Measurements from ENCODE around the gene CLMN. TPM values are rescaled to one million over a fixed set of nuclear protein-coding genes. Genes with fewer than 3 reads are reported as not detected.
"Not testable (repeated sequence)": the region's sequence is repeated elsewhere in the genome, so short reads cannot be mapped to it uniquely, and the experiment has no call there.

The CLMN gene
- total RNA-seq, 1 donor from 2014 or later = 1.0 TPM

DNA sequence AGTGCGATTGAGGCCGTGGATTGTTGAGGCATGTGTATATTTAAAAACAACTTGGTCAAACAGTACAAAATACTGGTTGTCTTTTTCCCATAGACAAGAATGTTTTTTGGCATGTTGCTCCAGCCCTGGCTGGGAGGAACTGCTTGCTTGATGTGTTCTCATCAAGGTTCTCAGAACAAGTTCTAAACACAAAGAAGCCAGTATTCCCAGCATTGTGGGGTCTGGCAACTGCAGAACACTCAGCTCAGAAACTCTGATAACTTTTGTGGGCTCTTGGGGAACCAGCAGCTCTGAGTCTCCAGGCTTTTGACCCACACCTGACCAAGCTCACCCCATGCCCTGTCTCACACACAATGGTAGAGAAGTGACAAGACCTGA, 135.3 kb downstream of the CLMN start:
- H3K27me3 Mint-ChIP-seq = peaks cover 21% of the 10 kb centered on the region
- DNase-seq = no peak
- H3K36me3 Mint-ChIP-seq (ENCODE audit: low read depth) = no peaks in the 10 kb centered on the region
- no peaks in the 10 kb centered on the region for H3K4me1 Mint-ChIP-seq
- peaks cover 4% of the 10 kb centered on the region for H3K9me3 Mint-ChIP-seq
- H3K27ac Mint-ChIP-seq = no peak overlapping the region
- H3K4me3 Mint-ChIP-seq = no peak overlapping the region
- intact Hi-C loops (cut with micrococcal nuclease) = no loop called here

DNA sequence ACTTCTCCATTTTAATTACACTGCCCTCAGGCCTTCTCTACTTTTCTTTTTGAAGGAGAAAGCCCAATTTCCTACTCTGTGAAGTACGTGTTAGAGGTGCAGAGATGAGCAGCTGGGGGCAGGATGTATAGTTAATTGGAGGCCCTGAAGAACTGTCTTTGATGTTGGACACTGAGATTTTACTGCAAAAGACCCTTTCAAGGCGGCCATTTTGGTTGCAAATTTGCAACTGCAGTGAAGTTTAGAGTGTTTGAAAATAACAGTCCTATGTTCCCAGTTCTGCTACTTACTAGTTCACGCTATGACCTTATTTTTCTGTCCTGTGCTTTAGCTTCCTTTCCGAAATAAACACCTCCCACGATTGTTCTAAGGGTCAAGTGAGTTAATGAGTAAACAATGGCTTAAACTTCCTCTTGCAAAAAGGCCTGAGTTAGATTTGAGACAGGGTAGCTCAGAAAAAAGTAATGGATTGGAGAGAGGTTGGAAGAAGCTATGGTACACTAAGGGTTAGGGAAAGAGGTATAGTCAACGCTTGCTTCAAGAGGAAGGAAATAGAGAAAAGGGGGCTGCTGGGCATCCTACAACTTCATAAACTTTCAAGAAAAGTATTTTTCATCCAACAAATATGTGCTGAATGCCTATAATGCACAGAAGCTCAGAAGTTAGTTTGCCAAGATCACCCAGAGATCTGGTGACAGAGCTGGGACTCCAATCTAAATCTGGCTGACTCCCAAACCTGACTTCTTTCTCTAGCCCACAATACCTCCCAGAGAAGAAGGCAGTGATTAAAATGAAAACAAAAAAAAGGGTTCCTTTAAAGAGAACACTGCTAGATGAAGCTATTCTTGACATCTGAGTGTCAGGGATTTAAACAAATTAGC, 135.9 kb downstream of the CLMN start:
- peaks cover 4% of the 10 kb centered on the region for H3K9me3 Mint-ChIP-seq
- no peak for DNase-seq

DNA sequence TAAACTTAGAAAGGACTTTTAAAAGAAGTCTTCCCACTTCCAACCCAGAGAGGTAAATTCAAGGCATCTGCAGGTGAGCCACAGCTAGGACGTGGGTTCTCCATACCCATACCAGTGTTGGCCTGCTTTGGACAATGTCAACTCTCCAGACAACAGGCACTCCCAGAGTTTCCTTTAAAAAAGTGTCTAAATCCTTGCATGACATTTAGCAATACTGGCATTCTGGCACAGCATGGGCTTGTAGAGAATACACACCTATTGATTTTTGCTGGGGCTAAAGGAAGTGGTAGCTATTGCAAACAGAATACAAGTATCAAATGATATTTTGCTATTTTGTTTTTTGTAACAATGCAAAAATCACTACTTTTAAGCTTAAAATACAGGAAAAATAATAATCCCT, 136.6 kb downstream of the CLMN start:
- Mint-ChIP-seq H3K4me1 (no peaks in the 10 kb centered on the region), H3K27me3 (peaks cover 18% of the 10 kb centered on the region), H3K4me3 (no peak overlapping the region), H3K9me3 (peaks cover 3% of the 10 kb centered on the region), H3K27ac (no peak overlapping the region), H3K36me3 (ENCODE audit: low read depth) (no peaks in the 10 kb centered on the region)
- DNase-seq = no peak
- intact Hi-C loops (cut with micrococcal nuclease) = no loop called here

More for the DNA sequence above, 135.9 kb downstream of the CLMN start:
- Mint-ChIP-seq H3K27me3 (peaks cover 21% of the 10 kb centered on the region), H3K4me1 (no peaks in the 10 kb centered on the region), H3K27ac (no peak overlapping the region), H3K36me3 (ENCODE audit: low read depth) (no peaks in the 10 kb centered on the region), H3K4me3 (no peak overlapping the region)
- intact Hi-C loops (cut with micrococcal nuclease) = no loop called here

DNA sequence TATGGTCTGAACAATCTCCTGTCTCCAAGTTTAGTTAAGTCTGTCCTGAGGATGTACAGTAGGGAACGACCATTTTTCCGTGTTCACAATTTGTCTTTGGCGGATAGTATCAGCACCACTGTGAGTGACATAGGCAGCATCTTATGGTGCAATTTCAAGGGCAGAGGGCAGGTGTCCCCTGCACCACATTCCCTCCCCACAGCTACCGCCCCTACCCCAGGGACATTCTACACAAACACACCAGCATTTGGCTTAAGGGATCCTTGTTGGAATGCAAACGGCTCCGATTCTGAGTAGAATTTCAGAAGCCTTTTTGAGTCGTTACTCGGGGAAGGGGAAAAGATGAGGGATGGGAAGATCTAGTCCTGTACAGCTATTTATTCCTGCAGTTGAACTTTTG, 137.3 kb downstream of the CLMN start:
- Mint-ChIP-seq H3K9me3 (no peaks in the 10 kb centered on the region), H3K27me3 (peaks cover 19% of the 10 kb centered on the region), H3K27ac (no peak overlapping the region), H3K4me1 (no peaks in the 10 kb centered on the region), H3K4me3 (no peak overlapping the region), H3K36me3 (ENCODE audit: low read depth) (no peaks in the 10 kb centered on the region)
- no peak for DNase-seq
- intact Hi-C loops (cut with micrococcal nuclease) = no loop called here

DNA sequence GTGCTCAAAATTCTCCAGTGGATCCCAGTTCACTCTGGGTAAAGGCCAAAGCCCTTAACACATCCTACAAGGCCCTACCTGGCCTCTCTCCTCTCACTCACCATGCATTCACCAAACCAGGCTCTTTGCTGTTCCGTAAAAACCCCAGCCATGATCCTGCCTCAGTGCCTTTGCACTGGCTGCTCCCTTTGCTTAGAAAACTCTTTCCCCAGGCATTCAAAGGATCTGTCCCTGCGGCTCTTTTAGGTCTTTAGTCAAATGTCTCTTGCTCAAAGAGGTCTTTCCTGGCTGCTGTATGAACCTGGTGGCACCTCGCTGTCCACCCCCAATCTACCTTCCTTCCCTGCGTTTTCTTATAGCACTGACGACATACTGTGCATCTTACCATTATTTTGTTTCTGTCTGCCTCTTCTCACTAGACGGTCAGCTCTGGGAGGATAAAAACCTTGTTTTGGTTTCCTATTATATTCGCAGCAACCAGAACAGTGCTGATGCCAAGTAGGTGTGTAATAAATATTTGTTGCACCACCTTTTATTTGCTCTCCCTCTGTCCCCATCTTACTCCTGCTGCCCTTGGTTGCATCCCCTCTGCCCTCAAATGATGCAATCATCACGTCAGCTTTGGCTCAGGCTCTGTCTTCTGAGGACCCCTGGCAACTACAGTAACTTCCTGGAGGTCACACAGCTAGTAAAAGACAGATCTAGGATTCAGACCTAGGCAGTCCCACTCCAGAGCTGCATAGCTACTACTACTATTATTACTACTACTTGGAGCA, 138.6 kb downstream of the CLMN start:
- no peaks in the 10 kb centered on the region for H3K4me1 Mint-ChIP-seq
- H3K27ac Mint-ChIP-seq = no peak overlapping the region
- no peaks in the 10 kb centered on the region for H3K9me3 Mint-ChIP-seq
- H3K27me3 Mint-ChIP-seq = peaks cover 8% of the 10 kb centered on the region
- H3K4me3 Mint-ChIP-seq = no peak overlapping the region
- DNase-seq = no peak
- intact Hi-C loops (cut with micrococcal nuclease) = no loop called here
- H3K36me3 Mint-ChIP-seq (ENCODE audit: low read depth) = no peaks in the 10 kb centered on the region

DNA sequence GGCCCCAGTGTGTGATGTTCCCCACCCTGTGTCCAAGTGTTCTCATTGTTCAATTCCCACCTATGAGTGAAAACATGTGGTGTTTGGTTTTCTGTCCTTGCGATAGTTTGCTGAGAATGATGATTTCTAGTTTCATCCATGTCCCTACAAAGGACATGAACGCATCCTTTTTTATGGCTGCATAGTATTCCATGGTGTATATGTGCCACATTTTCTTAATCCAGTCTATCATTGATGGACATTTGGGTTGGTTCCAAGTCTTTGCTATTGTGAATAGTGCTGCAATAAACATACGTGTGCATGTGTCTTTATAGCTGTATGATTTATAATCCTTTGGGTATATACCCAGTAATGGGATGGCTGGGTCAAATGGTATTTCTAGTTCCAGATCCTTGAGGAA, 144.0 kb downstream of the CLMN start:
- DNase-seq; H3K9me3 Mint-ChIP-seq; H3K27ac Mint-ChIP-seq; H3K4me3 Mint-ChIP-seq; intact Hi-C loops (cut with micrococcal nuclease); H3K36me3 Mint-ChIP-seq (ENCODE audit: low read depth); H3K4me1 Mint-ChIP-seq: not testable (repeated sequence)
- peaks cover 13% of the 10 kb centered on the region for H3K27me3 Mint-ChIP-seq

DNA sequence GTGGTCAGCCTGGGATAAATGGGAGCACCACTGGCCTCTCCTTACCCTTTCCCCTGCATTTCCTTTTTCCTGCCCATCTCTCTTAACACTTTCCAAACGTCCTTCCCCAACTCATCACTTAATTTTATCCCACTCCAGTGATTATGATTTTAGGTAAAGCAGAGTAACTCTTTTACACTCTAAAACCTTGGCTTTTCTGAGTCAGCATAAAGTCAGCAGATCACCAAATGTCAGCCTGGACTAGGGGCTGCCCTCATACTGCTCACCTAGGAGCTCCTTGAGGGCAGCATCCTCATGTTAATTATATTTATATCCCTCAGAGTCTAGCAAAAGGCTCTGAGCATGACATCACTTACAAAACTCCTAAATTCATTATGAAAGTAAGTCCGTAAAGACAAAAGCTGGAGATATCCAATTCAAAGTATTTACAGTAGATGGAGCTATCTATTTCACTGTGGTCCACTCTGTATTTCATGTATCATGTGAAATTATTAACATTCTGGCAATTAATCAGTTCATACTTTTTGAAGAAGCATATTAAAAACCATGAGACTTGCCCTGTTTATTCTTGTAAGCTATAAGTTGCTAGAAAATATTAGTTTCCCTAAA, 145.4 kb downstream of the CLMN start:
- no peaks in the 10 kb centered on the region for H3K36me3 Mint-ChIP-seq (ENCODE audit: low read depth)
- H3K9me3 Mint-ChIP-seq = peaks cover 5% of the 10 kb centered on the region
- H3K27me3 Mint-ChIP-seq = peaks cover 13% of the 10 kb centered on the region
- DNase-seq = no peak
- H3K4me3 Mint-ChIP-seq = no peak overlapping the region
- no peaks in the 10 kb centered on the region for H3K4me1 Mint-ChIP-seq
- H3K27ac Mint-ChIP-seq = no peak overlapping the region
- intact Hi-C loops (cut with micrococcal nuclease) = no loop called here

DNA sequence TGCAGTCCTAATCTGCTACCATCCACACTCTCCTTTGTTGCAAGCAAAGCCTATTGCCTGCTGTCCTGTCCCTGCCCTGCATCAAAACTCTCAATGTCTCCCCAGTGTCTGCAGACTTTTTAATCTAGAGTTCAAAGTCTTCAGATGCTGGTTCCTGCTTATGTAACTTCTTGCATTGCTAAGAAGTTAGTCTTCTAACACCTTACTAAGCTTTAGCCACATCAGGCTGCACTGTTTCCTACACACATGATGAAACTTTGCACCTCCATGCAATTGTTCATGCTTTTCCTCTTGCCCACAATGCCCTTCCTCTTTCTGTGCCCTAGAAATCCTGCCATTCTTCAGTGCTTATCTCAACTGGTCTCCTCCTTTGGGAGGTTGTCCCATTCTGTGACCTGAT, 146.2 kb downstream of the CLMN start:
- H3K9me3 Mint-ChIP-seq = peaks cover 5% of the 10 kb centered on the region
- H3K4me1 Mint-ChIP-seq = no peaks in the 10 kb centered on the region
- intact Hi-C loops (cut with micrococcal nuclease) = no loop called here
- peaks cover 13% of the 10 kb centered on the region for H3K27me3 Mint-ChIP-seq
- H3K4me3 Mint-ChIP-seq = no peak overlapping the region
- no peak overlapping the region for H3K27ac Mint-ChIP-seq
- no peak for DNase-seq
- H3K36me3 Mint-ChIP-seq (ENCODE audit: low read depth) = no peaks in the 10 kb centered on the region

DNA sequence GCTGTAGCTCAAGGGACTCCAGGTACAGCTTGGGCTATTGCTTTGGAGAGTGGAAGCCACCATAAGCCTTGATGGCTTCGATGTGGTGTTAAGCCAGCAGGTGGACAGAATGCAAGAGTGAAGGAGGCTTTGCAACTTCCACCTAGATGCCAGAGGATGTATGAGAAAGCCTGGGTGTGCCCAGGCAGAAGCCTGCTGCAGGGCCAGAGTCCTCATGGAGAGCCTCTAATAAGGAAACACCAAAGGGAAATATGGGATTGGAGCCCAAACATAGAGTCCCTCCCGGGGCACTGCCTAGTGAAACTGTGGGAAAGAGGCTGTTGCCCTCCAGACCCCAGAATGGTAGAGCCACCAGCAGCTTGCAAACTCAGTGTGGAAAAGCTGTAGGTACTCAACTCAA, 152.5 kb downstream of the CLMN start:
- Mint-ChIP-seq H3K27ac (no peak overlapping the region), H3K36me3 (ENCODE audit: low read depth) (no peaks in the 10 kb centered on the region), H3K9me3 (peaks cover 8% of the 10 kb centered on the region), H3K27me3 (no peaks in the 10 kb centered on the region), H3K4me3 (no peak overlapping the region), H3K4me1 (no peaks in the 10 kb centered on the region)
- intact Hi-C loops (cut with micrococcal nuclease) = no loop called here
- DNase-seq = no peak

DNA sequence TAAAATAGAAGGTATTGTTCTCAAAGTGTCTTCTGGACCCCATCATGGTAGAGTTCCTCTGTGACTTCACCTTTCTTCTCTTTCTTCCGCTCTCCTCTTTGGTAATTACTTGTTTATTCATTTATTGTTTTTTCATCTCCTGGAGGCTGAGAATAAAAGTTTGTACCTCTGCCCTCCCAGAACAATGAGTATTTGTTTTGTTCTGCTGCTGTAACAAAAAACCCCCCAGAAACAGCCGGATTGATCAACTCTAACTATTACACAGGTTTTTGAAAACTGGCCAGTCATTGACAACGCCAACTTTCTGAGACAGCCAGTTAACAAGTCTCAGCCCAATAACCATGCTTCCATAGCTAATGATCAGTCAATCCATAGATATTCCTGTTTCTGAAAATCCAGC, 154.2 kb downstream of the CLMN start:
- DNase-seq = no peak
- H3K9me3 Mint-ChIP-seq = peaks cover 8% of the 10 kb centered on the region
- H3K36me3 Mint-ChIP-seq (ENCODE audit: low read depth) = no peaks in the 10 kb centered on the region
- no peak overlapping the region for H3K27ac Mint-ChIP-seq
- intact Hi-C loops (cut with micrococcal nuclease) = no loop called here
- H3K4me3 Mint-ChIP-seq = no peak overlapping the region
- no peaks in the 10 kb centered on the region for H3K27me3 Mint-ChIP-seq
- no peaks in the 10 kb centered on the region for H3K4me1 Mint-ChIP-seq

DNA sequence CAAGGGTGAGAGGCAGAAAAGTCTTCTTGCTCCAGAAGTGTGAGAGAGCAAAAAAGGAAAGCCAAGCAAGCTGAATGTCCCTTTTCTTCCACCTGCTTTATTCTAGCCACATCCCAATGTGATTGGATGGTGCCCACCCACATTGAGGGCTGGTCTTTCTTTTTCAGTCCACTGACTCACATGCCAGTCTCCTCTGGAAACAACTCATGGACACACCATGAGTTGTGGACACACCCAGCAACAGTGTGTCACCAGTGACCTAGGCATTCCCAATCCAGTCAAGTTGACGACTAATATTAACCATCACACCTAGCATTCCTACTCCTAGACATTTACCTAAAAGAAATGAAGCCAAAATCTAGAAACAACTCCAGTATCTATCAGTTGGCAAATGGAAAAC, 155.2 kb downstream of the CLMN start:
- H3K36me3 Mint-ChIP-seq (ENCODE audit: low read depth) = no peaks in the 10 kb centered on the region
- H3K27me3 Mint-ChIP-seq = no peaks in the 10 kb centered on the region
- H3K27ac Mint-ChIP-seq = no peak overlapping the region

DNA sequence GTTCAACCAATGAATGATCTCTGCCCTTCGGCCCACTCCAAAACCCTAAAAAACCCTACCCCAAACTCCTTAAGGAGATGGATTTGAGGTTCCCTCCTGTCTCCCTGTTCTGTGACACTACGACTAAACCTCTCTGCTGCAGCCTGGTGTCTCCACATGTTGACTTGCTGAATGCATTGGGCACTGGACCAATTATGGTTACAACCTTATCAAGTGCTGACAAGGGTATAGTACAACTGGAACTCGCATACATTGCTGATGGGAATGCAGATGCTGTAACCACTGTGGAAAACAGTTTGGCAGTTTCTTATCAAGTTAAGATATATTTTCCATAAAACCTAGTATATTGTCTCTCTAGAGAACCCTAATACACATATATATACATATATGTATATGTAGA, 156.0 kb downstream of the CLMN start:
- H3K4me1 Mint-ChIP-seq = no peaks in the 10 kb centered on the region
- H3K9me3 Mint-ChIP-seq = peaks cover 8% of the 10 kb centered on the region
- H3K4me3 Mint-ChIP-seq = no peak overlapping the region
- DNase-seq = no peak
- intact Hi-C loops (cut with micrococcal nuclease) = no loop called here
- H3K27me3 Mint-ChIP-seq = no peaks in the 10 kb centered on the region
- no peak overlapping the region for H3K27ac Mint-ChIP-seq
- H3K36me3 Mint-ChIP-seq (ENCODE audit: low read depth) = no peaks in the 10 kb centered on the region

More for the DNA sequence above, 155.2 kb downstream of the CLMN start:
- H3K4me1 Mint-ChIP-seq = no peaks in the 10 kb centered on the region
- DNase-seq = no peak
- no peak overlapping the region for H3K4me3 Mint-ChIP-seq
- H3K9me3 Mint-ChIP-seq = peaks cover 8% of the 10 kb centered on the region
- intact Hi-C loops (cut with micrococcal nuclease) = no loop called here

DNA sequence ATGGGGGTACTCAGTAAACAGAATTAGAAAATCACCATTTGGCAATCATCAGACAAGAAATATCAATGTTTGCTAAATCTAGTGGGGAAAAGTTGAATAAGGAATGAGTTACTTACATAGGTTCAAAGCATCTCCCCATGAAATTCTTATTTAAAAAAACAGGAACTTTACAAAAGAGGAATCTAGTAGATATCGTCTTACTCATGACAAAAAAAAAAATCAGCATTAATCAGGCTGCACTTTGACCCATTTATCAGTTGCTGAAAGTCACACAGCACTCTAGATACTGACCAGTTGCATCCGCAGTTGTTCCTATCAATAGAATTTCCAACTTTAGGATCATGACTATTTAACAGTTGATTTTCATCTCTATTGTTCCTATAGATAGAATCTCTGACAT, 156.6 kb downstream of the CLMN start:
- peaks cover 1% of the 10 kb centered on the region for H3K4me1 Mint-ChIP-seq
- peaks cover 8% of the 10 kb centered on the region for H3K9me3 Mint-ChIP-seq
- intact Hi-C loops (cut with micrococcal nuclease) = no loop called here
- no peak for DNase-seq
- no peaks in the 10 kb centered on the region for H3K36me3 Mint-ChIP-seq (ENCODE audit: low read depth)
- H3K27ac Mint-ChIP-seq = no peak overlapping the region
- H3K27me3 Mint-ChIP-seq = no peaks in the 10 kb centered on the region
- no peak overlapping the region for H3K4me3 Mint-ChIP-seq

DNA sequence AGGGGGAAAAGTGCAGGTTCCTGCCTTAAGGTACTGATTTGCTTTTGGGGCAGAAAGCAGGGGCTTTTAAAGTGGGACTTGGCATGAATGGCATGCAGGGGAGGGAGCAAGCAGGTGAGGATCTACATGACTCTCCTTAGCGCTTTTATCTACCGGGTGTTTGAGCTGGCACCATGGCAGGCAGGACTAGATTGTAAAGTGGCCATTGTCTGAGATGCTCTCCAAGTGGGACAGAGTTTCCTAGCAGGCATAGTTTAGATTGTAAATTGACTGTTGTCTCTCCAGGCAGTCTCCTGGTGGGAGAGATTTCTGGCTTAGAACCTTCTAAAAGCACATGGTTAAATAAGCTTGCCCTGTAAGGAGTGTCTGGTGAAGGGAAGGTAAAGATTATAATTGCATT, 157.1 kb downstream of the CLMN start:
- Mint-ChIP-seq H3K27me3 (no peaks in the 10 kb centered on the region), H3K9me3 (peaks cover 8% of the 10 kb centered on the region), H3K27ac (no peak overlapping the region), H3K4me1 (peaks cover 6% of the 10 kb centered on the region), H3K36me3 (ENCODE audit: low read depth) (peaks cover 1% of the 10 kb centered on the region), H3K4me3 (no peak overlapping the region)
- intact Hi-C loops (cut with micrococcal nuclease) = no loop called here
- no peak for DNase-seq

All from activated CD4-positive, alpha-beta T cell treated with anti-CD3 and anti-CD28 coated beads, Interleukin-2, amount 10 ng/mL, durations not matched to agents 24 days and 14 days (primary cell).